NCI-H1436 (cell line): ENCODE measurements around the gene MACF1.

Experiments
- DNase-seq: peaks from one replicate; lab custom pipeline; 2025; lab: John Stamatoyannopoulos, UW

Gene MACF1

DNA sequence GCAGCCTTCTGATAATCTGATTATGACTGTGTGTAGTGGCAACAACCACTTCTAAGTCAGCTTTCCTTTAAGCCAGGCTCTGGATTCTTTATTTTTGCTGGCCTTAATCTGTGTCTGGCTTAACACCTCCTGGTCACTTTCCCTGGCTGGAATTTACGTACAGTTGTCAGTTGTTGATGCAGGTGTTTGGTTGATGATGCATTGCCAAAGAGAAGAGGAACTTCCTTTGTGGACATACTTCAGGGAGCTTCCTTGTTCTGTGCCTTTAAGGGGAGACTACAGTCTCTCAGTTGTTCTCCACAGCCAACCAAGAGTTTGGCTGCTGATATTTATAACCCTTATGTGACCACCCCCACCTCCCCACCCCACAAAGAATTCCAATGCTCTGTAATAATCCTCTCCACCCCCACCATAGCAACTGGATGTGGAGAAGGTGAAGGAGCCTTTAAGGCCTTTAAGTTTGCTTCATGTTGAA is 190.9 kb downstream of the MACF1 start:
- DNase-seq, result no peak

DNA sequence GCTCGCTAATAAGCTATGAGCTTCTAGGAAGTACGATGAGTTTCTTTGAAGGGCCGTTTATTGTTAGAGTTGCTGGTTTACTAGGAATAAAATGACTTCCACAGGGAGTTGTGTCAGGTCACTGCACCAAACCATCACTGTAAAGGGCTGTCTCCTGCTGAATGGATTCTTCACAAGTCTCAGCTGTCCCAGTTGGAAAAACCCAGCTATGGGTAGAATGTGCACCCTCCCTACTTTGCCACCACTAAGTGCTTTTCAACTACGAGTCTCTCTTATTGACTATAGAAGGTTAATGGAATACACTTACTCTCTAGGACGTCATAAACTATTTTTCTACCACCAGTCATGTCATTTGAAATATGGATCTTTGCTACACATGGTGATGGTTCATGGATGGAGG is 192.2 kb downstream of the MACF1 start:
- no peak for DNase-seq

DNA sequence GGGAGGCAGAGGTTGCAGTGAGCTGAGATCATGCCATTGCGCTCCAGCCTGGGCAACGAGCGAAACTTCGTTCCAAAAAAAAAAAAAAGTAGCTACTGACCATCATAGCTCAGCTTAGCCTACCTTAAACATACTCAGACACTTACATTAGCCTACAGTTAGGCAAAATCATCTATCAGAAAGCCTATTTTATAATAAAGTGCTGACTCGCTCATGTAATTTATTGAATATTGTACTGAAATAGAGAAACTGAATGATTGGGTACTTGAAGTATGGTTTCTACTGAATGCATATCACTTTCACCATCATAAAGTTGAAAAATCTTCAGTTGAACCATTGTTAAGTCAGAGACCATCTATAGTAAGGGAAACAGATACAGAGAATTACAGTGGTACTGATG is 193.0 kb downstream of the MACF1 start:
- DNase-seq, result no peak

DNA sequence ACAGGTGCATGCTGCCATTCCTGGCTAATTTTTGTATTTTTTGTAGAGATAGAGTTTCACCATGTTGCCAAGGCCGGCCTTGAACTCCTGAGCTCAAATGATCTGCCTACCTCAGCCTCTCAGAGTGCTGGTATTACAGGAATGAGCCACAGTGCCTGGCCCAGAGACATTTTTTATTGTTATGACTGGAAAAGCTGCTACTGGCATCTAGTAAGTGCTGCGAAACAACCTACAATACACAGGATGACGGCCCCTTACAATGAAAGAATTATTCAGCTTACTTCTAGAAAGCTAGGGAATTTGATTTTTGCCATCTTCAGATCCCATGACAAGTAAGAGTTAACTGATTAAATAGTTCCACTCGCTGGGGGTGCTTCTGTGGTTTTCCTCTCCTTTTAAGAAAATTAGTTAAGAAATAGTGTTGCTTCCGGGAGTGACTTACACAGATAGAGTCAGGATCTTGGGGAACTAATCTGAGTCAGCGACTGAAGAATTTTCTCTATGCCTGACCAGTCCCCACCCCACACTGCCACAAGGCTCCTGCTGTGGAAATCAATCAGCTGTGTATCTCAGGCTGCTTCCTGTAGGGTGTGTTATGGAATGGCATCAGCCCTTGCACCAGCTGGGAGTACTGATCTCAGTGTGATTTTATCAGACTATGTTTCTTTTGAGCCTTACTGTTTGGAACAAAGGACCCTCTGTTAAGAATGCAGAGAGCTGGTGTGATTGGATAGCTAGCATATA is 194.0 kb downstream of the MACF1 start:
- DNase-seq, result no peak

DNA sequence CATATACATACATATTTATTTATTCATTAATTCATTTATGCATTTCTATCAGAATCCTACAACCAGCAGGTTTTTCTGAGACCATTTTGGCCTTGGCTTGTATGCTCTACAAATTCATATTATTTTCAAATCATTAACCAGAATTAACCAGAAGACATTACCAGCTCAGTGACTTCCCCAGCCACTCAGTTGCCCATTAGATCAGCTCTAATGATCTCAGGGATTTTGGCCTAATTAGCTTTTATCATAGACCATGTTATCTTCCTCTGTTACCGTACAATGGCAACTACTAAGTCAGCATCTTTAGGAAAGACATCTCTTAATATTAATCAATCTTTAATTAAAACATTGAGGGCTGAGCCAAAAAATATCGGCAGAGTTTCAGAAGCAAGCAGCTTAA is 196.6 kb downstream of the MACF1 start:
- no peak for DNase-seq

DNA sequence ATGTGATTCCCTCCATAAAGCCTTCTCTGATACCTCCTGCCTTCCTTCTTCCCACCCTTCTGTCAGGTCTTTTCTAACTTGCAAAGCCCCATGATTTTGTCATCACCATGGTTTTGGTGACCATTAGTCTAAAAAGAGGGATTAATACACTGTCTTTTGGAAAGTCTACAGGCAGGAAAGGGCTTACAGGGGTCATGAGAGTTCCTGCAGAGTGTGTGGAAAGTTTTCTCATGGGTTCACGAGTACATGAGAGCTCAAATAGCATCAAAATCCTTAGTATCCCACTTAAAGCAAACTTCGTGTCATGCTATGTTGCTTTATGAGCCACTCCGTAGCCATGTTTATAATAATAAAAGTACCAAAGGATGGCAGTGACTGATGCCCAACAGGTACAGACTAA is 200.4 kb downstream of the MACF1 start:
- no peak for DNase-seq

DNA sequence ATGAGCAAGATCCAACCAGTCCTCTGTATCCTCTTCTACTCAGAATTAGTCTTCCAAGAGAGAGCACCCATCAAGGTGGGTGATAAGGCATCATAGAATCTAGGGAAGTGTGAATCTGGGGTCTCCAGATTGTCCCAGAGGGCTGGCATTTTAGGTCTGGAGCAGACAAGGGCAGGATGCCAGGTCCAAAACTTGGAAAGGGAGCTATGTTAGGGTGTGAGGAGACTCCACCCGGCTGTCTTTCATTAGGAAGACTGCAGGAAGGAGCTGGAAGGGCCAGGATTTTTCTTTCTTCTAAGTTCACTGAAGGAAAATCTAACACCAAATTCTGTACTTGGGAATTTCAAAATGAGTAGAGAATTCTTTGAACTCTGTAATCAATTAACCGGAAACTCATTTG is 200.9 kb downstream of the MACF1 start:
- DNase-seq, result no peak

DNA sequence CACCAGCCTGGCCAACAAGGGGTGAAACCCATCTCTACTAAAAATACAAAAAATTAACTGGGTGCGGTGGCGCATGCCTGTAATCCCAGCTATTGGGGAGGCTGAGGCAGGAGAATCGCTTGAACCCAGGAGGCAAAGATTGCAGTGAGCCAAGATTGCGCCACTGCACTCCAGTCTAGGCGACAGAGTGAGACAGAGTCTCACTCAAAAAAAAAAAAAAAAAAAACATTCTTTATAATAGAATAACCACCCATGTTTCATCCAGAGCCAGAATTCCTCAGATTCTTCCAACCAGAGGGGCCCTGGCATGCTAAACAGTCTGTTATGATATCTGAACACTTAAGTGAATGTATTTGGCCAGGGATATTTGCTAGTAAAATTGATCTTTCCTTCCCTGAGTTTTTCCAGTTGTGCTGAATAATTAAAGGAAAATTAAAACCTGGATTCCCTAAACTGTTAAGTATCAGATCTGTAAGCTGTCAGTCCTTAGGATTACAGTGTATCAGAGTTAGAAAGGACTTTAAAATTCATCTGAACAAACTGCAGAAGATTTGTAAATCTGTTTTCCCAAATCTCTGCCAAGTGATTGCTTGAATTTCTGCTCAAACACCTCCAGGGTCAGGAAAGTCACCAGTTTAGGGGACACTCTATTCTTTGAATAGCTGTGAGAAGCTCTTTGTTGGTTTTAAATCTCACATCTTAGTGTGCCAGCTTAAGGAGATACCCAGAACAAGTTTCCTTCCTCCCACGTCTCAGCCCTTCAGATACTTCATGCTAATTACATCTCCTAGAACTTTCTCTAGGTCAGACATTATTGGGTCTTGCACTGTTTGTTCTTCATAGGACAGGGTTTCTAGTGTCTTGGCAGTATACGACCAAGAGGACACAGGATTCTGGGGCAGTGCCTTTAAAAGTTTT is 202.3 kb downstream of the MACF1 start:
- DNase-seq, result no peak

DNA sequence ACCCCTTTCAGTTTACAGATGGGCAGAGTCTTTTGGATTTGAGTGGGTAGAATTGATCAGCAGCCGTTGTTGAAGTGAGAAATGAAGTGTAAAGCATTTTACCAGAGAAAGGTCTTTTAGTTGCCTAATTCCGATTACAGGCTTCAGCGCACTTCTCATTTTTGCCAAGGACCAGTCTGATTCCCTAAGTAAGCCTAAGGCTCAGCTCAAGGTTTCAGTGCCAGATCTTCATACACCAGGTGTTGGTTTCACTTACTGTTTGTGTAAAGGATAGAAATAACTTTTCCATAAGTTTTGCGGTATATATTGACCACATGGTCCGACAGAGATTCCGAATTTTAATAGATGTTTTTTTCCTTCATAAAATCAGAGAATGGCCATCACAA is 203.0 kb downstream of the MACF1 start:
- DNase-seq, result no peak

DNA sequence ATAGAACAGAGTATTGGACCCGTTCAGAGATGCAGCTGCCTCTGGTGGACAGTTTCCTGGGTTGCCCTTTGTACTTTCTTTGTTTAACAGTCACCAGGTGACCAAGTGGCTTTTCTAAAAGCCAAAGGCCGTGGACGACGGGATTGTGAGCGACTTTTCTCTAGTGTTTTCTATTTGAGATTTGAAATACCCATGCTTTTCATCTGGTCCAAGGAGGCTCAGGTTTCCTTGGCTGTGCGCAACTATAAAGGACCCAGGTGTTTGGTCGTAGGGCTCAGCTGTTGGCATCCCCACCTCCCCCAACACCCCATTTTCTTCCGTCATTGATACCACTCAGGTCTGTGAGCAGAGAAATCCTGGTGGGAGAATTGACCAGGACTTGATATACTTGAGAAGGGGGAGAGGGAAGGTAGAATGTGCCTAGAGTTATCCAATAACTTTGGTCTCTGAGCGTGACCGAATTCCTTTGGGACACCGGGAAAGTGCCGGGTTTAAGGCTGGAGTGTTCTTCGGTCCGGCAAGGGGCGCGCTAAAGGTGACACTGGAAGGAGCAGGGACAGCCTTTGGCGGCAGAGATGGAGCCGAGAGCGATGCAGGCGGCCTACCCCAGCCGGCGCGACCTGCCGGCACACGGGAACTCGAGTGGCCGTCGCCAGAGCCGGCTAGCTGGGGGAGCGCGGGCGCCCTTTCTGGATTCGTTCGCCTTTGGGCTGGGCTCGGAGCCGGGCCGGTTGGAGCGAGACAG is 203.6 kb downstream of the MACF1 start:
- DNase-seq, result no peak

DNA sequence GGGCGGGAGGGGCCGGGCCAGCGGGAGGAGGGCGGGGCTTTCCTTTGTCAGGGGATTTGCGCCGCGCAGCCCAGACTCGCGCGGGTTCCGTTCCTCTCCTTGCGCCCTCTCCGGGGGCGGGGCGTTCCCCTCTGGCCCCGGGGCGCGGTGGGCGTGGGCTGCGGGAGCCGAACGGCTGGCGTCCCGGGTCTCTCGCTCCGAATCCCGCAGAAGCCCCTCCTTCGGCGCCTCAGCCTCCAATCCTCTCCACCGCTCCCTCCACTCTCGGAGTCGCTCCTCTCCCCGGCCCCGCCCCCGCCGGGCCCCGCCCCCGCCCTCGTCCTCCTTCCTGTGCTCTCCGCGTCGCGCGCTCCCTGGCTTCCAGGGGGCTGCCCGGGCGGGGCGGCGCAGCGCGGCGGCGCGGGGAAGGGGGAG is 204.2 kb downstream of the MACF1 start:
- peak; percentile 94 for DNase-seq

DNA sequence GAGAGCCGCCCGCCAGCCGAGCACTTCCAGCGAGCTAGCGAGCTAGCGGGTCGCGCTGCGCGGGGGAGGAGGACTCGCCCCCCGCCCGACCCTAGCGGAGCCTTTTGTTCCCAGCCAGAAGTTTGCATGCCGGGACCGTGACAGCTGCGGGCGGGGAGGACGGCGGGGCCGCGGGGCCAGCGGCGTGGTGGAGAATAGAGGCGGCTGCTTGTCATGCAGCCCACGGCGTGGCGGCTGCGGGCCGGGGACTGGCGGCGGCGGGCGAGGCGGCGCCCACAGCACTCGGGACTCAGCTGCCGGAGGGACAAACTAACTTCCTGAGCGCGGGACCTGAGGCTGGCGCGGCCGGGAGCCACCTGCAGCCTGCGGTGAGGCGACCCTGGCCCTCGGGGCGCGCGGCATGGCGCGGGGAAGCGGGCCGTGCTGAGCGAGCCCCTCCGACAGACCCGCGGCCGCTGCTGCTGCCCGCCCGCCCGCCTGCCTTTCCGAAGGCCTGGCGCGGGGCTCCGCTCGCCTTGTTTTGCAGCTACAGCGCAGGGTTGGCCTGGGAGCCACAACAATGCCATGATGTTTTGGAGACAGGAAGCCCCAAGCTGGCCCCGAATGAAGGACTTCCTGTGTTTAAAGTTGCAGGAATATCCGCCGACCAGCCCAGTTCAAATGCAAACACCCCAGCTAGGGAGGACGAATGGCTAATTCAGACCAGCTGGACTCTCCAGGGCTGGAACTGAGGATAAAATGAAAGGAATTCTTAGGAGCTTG is 204.7 kb downstream of the MACF1 start:
- no peak for DNase-seq

DNA sequence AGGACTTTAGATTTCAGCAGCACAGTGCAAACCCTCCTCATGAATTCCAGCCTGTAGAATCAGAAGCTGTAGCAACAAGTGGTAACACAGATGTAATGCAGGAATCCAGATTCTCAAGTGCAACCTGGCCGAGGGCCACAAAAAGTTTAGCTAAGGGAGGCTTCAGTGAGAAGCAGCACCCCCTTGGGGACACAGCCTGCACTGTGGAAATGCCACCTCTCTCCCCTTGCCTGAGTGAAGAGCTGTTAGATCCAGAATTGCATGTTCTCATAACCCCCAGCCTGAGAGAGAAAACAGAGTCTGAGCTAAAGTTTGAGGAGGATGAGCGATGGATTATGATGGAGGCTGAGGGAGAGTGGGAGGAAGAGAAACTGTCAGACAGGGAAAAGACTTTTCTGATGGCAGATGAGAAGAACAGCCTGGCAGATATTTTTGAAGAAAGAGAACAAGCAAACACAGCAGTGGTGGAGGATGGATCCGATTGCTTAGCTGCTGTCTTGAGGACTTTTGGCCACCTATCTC is 206.5 kb downstream of the MACF1 start:
- DNase-seq, result peak; percentile 30

DNA sequence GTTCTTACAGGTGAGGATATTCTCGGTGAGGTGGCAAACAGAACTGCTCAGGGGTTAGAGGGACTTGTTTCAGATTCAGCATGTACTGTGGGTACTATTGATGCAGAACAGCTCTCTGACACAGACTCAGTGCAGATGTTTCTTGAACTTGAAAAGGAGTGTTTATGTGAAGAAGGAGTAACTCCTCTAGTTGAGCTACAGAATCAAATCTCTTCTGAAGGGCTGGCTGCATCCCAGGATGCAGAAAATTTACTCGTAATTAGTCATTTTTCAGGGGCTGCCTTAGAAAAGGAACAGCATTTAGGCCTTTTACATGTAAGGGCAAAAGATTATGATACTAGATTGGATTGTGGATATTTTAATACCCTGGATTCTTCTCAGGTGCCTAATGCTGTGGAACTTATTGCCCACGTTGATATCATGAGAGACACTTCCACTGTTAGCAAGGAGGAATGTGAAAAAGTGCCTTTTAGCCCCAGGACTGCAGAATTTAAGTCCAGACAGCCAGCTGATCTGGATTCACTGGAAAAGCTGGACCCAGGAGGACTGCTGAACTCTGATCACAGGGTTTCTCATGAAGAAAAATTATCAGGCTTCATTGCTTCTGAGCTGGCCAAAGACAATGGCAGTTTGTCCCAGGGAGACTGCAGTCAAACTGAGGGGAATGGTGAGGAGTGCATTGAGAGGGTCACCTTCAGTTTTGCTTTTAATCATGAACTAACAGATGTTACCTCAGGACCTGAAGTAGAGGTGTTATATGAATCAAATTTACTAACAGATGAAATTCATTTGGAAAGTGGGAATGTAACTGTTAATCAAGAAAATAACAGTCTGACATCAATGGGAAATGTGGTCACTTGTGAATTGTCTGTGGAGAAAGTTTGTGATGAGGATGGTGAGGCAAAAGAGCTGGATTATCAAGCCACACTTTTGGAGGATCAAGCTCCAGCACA is 207.3 kb downstream of the MACF1 start:
- DNase-seq, result no peak

DNA sequence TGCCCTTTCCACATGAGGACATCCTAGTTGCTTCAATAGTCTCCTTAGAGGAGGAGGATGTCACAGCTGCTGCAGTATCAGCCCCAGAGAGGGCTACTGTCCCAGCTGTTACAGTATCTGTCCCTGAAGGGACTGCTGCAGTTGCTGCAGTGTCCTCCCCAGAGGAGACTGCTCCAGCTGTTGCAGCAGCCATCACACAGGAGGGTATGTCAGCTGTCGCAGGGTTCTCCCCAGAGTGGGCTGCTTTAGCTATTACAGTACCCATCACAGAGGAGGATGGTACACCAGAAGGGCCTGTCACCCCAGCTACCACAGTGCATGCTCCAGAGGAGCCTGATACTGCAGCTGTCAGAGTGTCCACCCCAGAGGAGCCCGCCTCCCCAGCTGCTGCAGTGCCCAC is 208.4 kb downstream of the MACF1 start:
- no peak for DNase-seq

DNA sequence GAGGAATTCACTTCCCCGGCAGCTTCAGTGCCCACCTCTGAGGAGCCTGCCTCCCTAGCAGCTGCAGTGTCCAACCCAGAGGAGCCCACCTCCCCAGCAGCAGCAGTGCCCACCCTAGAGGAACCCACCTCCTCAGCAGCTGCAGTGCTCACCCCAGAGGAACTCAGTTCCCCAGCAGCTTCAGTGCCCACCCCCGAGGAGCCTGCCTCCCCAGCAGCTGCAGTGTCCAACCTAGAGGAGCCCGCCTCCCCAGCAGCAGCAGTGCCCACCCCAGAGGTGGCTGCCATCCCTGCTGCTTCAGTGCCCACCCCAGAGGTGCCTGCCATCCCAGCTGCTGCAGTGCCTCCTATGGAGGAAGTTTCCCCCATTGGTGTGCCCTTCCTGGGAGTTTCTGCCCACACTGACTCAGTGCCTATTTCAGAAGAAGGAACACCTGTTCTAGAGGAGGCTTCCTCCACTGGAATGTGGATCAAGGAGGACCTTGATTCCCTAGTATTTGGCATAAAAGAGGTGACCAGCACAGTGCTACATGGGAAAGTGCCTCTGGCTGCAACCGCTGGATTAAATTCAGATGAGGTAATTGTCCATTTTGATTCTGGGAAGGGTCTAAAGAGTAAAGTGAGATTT is 209.5 kb downstream of the MACF1 start:
- DNase-seq, result no peak

DNA sequence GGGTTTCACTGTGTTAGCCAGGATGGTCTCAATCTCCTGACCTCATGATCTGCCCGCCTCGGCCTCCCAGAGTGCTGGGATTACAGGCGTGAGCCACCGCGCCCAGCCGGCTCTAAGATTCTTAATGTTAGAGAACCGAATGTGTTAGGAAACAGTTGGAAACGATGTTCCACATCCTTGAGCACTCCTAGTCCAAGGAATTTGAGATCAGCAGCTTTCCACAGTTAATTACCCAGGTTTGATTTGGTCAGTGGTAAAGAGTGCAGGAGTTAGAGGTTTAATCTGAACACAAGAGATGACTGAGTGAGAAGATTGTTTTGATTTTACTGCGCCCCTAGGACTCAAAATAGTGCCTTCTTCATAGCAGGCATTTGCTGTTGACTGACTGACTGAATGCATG is 211.1 kb downstream of the MACF1 start:
- DNase-seq, result no peak

DNA sequence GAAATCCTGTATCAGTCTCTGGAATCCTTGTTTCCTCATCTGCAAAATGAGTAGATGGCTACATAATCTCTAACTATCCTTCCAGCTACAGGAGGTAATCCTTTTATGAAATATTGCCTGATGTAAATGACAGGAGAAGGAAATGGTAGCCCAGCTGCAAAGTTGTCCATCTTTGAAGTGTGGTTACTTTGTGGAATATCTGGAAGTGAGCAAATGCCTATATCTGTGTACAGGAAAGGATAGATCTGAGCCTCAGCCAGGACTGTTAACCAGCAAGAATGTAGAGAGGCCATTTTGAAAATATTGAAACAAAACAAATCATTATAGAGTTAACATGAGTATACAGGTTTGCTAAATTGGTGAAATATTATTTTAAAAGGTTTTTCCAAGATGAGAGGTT is 212.1 kb downstream of the MACF1 start:
- DNase-seq, result no peak

DNA sequence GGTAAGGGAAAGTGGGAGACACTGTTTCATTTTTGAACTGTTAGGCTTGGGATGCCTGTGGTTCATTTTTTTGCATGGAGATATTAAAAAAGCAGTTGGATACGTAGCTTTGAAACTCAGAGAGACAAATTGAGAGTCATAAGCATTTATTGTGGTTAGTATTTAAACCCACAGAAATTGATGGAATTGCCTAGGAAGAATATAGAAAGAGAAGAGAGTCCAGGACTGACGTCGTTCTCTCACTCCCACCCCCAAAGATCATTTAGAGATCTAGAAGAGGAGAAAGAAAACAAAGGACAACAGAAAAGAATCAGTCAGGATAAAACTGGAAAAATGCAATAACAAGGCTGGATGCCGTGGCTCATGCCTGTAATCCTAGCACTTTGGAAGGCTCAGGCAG is 213.7 kb downstream of the MACF1 start:
- DNase-seq, result no peak

DNA sequence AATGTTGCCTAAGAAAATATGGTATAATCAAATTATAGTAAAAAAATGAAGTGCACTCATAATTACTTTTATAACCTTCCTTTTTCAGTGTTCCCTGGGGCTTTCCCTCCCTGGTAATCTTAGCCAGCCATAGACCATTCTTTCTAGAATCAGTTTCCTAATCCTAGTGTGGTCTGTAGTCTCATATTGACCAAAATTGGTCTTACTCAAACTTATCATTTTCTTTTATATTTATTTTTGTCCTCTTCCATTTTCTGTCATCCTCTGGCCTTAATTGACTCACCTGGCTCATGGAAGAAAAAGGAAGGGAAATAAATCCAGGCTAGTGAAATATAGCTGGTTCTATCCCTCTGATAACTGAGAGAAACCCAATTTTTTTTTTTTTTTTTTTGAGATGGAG is 216.0 kb downstream of the MACF1 start:
- no peak for DNase-seq
